Naive thymus-derived CD4-positive, alpha-beta T cell (primary cell): ENCODE measurements around the gene MPRIP. TPM values are rescaled to one million over a fixed set of nuclear protein-coding genes. Genes with fewer than 3 reads are reported as not detected.

Experiments
- ATAC-seq: fragments of 150-1000 bp; cut with Tn5 transposase; 2 replicates; pipeline ENCODE4 v1.10.0; 2021; ENCODE audit warnings: mild to moderate bottlenecking, moderate library complexity
- CTCF ChIA-PET: fragments of 350-600 bp; sonication (Branson Sonifier 250); formaldehyde crosslinking; loops from one replicate; lab custom pipeline; 2021; ENCODE audit warnings: antibody characterized with exemption; lab: Charles Lee
- POLR2A ChIA-PET: fragments of 350-600 bp; sonication (Branson Sonifier 250); formaldehyde crosslinking; loops from one replicate; lab custom pipeline; 2021; ENCODE audit warnings: antibody characterized with exemption, inconsistent platforms; lab: Charles Lee
- DNase-seq, 9 donors: peaks; one replicate each; pipeline versions ENCODE4 v3.0.0 to v3.0.0-alpha.2; 2020 to 2022; ENCODE audit warnings: mixed read lengths in 1 of 9
- H3K27ac ChIP-seq: one replicate; pipeline ENCODE4 v1.7.0; 2013; ENCODE audit warnings: mild to moderate bottlenecking, low read depth, low read length, moderate library complexity
- H3K27me3 ChIP-seq, 2 donors: one replicate each; pipeline ENCODE4 v1.7.0; 2013; ENCODE audit warnings: low read length in 2 of 2, mild to moderate bottlenecking in 2 of 2, moderate library complexity in 2 of 2; ENCODE audit not compliant: control insufficient read depth in 2 of 2, insufficient read depth in 2 of 2
- H3K36me3 ChIP-seq, 3 experiments: 1 replicate in 2 of 3; 2 replicates in 1 of 3; pipeline ENCODE4 v1.7.0; 2013; ENCODE audit warnings: low read length in 3 of 3, mild to moderate bottlenecking in 3 of 3, moderate library complexity in 1 of 3; ENCODE audit not compliant: insufficient read depth in 3 of 3, control insufficient read depth in 2 of 3
- H3K4me1 ChIP-seq, 2 donors: one replicate each; pipeline ENCODE4 v1.7.0; 2013; ENCODE audit warnings: low read length in 2 of 2, mild to moderate bottlenecking in 2 of 2, moderate library complexity in 1 of 2; ENCODE audit not compliant: control insufficient read depth in 2 of 2, insufficient read depth in 2 of 2
- H3K4me3 ChIP-seq: 2 replicates; pipeline ENCODE4 v1.7.0; 2013; ENCODE audit warnings: mild to moderate bottlenecking, low read length
- H3K9me3 ChIP-seq, 3 experiments: 1 replicate in 2 of 3; 2 replicates in 1 of 3; pipeline ENCODE4 v1.7.0; 2013; ENCODE audit warnings: low read length in 3 of 3; ENCODE audit not compliant: control insufficient read depth in 2 of 3
- H3K27ac Mint-ChIP-seq, 9 donors: one replicate each; pipeline ENCODE4 v1.8.0; 2020 to 2022; ENCODE audit warnings: mixed read lengths in 9 of 9, mild to moderate bottlenecking in 8 of 9, moderate library complexity in 5 of 9, inconsistent platforms in 2 of 9
- H3K27me3 Mint-ChIP-seq, 5 donors: one replicate each; pipeline ENCODE4 v1.8.0; 2021 to 2022; ENCODE audit warnings: mixed read lengths in 5 of 5, mild to moderate bottlenecking in 1 of 5
- H3K36me3 Mint-ChIP-seq, 5 donors: one replicate each; pipeline ENCODE4 v1.8.0; 2020 to 2022; ENCODE audit warnings: mixed read lengths in 5 of 5, mild to moderate bottlenecking in 3 of 5, inconsistent platforms in 1 of 5
- H3K4me1 Mint-ChIP-seq, 7 donors: one replicate each; pipeline ENCODE4 v1.8.0; 2020 to 2022; ENCODE audit warnings: mixed read lengths in 7 of 7, mild to moderate bottlenecking in 3 of 7, inconsistent platforms in 1 of 7
- H3K4me3 Mint-ChIP-seq, 10 donors: one replicate each; pipeline ENCODE4 v1.8.0; 2020 to 2022; ENCODE audit warnings: mild to moderate bottlenecking in 10 of 10, mixed read lengths in 10 of 10, moderate library complexity in 6 of 10, inconsistent platforms in 2 of 10
- H3K9me3 Mint-ChIP-seq, 11 donors: one replicate each; pipeline ENCODE4 v1.8.0; 2020 to 2022; ENCODE audit warnings: mixed read lengths in 11 of 11, mild to moderate bottlenecking in 4 of 11, inconsistent platforms in 1 of 11, moderate library complexity in 1 of 11
- intact Hi-C, 2 donors: fragments of 100-400 bp; cut with micrococcal nuclease; formaldehyde crosslinking; loops; one replicate each; pipeline ENCODE4 v1.15.1; 2023
- polyA plus RNA-seq, 2 donors: library from polyadenylated mRNA; unstranded; fragments of 300-500 nt; fragmentation: Illumina TruSeq; gene quantifications; one replicate each; pipeline ENCODE4 v1.2.3, GENCODE V29; 2021
- total RNA-seq, 6 experiments: library from RNA in 5 of 6; stranded (reverse) in 5 of 6; gene quantifications; 1 replicate in 5 of 6; 2 replicates in 1 of 6; pipeline ENCODE4 v1.2.3 and lab custom pipeline; 2021 to 2026

MPRIP gene
- total and polyA plus RNA-seq, 7 experiments from 2014 or later: 18.6 to 259 (median 196) TPM

- ATAC-seq (no peak), DNase-seq (no peak)
- Histone ChIP-seq H3K4me1 (no peaks in the 10 kb centered on the region), H3K27ac (no peak overlapping the region), H3K9me3 (no peaks in the 10 kb centered on the region), H3K4me3 (no peak overlapping the region), H3K27me3 (no peaks in the 10 kb centered on the region), H3K36me3 (no peaks in the 10 kb centered on the region)
- H3K27me3 Mint-ChIP-seq: peaks cover 0 to 7% (median 0%) of the 10 kb centered on the region in 5 donors
- H3K36me3 Mint-ChIP-seq: no peaks in the 10 kb centered on the region
- CTCF ChIA-PET: no interaction called here
- POLR2A ChIA-PET: no interaction called here
- intact Hi-C loops: no loop called here
- no peak overlapping the region for H3K27ac Mint-ChIP-seq
- no peak overlapping the region for H3K4me3 Mint-ChIP-seq
- no peaks in the 10 kb centered on the region for H3K9me3 Mint-ChIP-seq
- H3K4me1 Mint-ChIP-seq: peaks cover 0 to 3% (median 0%) of the 10 kb centered on the region in 7 donors
Measured at GRCh38 chr17:17035490-17035889, 6.8 kb upstream of the MPRIP start.

- POLR2A ChIA-PET: no interaction called here
- no peak for DNase-seq
- Mint-ChIP-seq H3K36me3 (no peaks in the 10 kb centered on the region), H3K9me3 (no peaks in the 10 kb centered on the region), H3K27ac (peak overlapping the region in 1 of 9 donors; percentile 57), H3K4me3 (no peak overlapping the region), H3K27me3 (peaks cover 0 to 7% (median 0%) of the 10 kb centered on the region in 5 donors), H3K4me1 (peaks cover 0 to 3% (median 0%) of the 10 kb centered on the region in 7 donors)
- H3K27ac ChIP-seq: no peak overlapping the region
- intact Hi-C loops: no loop called here
- H3K27me3 ChIP-seq: no peaks in the 10 kb centered on the region
- no peak overlapping the region for H3K4me3 ChIP-seq
- no peak for ATAC-seq
- H3K36me3 ChIP-seq: no peaks in the 10 kb centered on the region
- H3K4me1 ChIP-seq: no peaks in the 10 kb centered on the region
- no peaks in the 10 kb centered on the region for H3K9me3 ChIP-seq
- CTCF ChIA-PET: interaction anchor here (0.6 kb wide), 1 partner anchor 10 kb away, joined by 3 read pairs; no protein-coding TSS in a partner anchor
Measured at GRCh38 chr17:17035920-17036523, 6.2 kb upstream of the MPRIP start.

- intact Hi-C loops: no loop called here
- no peak overlapping the region for H3K27ac ChIP-seq
- DNase-seq: no peak
- H3K36me3 ChIP-seq: no peaks in the 10 kb centered on the region
- Mint-ChIP-seq H3K27ac (no peak overlapping the region), H3K4me1 (peaks cover 3 to 7% (median 5%) of the 10 kb centered on the region in 7 donors), H3K4me3 (no peak overlapping the region), H3K36me3 (no peaks in the 10 kb centered on the region), H3K27me3 (peaks cover 0 to 7% (median 0%) of the 10 kb centered on the region in 5 donors), H3K9me3 (no peaks in the 10 kb centered on the region)
- H3K9me3 ChIP-seq: no peaks in the 10 kb centered on the region
- CTCF ChIA-PET: interaction anchor here (0.6 kb wide), 2 partner anchors 9 to 15 kb away, joined by 3 read pairs; no protein-coding TSS in a partner anchor
- H3K4me3 ChIP-seq: no peak overlapping the region
- POLR2A ChIA-PET: no interaction called here
- ATAC-seq: peak; percentile 88
- peaks cover 1 to 5% of the 10 kb centered on the region in 2 donors for H3K4me1 ChIP-seq
- H3K27me3 ChIP-seq: no peaks in the 10 kb centered on the region
Measured at GRCh38 chr17:17036524-17036998, 5.7 kb upstream of the MPRIP start.

- peaks cover 23% of the 10 kb centered on the region in 2 donors for H3K4me1 ChIP-seq
- ATAC-seq: no peak
- H3K27ac ChIP-seq: no peak overlapping the region
- Mint-ChIP-seq H3K27ac (peak overlapping the region in 2 of 9 donors; percentile 33 to 71), H3K27me3 (peaks cover 0 to 5% (median 0%) of the 10 kb centered on the region in 5 donors), H3K9me3 (no peaks in the 10 kb centered on the region), H3K36me3 (no peaks in the 10 kb centered on the region), H3K4me1 (peaks cover 26 to 29% (median 28%) of the 10 kb centered on the region in 7 donors), H3K4me3 (no peak overlapping the region)
- no peaks in the 10 kb centered on the region for H3K27me3 ChIP-seq
- CTCF ChIA-PET: no interaction called here
- H3K9me3 ChIP-seq: no peaks in the 10 kb centered on the region
- H3K4me3 ChIP-seq: no peak overlapping the region
- POLR2A ChIA-PET: no interaction called here
- no peak for DNase-seq
- H3K36me3 ChIP-seq: no peaks in the 10 kb centered on the region
- intact Hi-C loops: loop anchor here (5.0 to 10.0 kb wide), 3 partner anchors 38 to 437 kb away; partner anchors contain the start of gene MED9 (in 2 of the 2)
Measured at GRCh38 chr17:17039911-17040310, 2.3 kb upstream of the MPRIP start.

GRCh38 chr17:17041018-17041521 is 1.2 kb upstream of the MPRIP start:
- H3K4me1 Mint-ChIP-seq: peaks cover 35 to 40% (median 38%) of the 10 kb centered on the region in 7 donors
- H3K27me3 Mint-ChIP-seq: peaks cover 0 to 4% (median 0%) of the 10 kb centered on the region in 5 donors
- peak overlapping the region in 2 of 9 donors; percentile 50 to 71 for H3K27ac Mint-ChIP-seq
- ATAC-seq (no peak), DNase-seq (no peak)
- peaks cover 0 to 1% (median 0%) of the 10 kb centered on the region in 5 donors for H3K36me3 Mint-ChIP-seq
- Histone ChIP-seq H3K27ac (no peak overlapping the region), H3K4me3 (no peak overlapping the region), H3K9me3 (no peaks in the 10 kb centered on the region), H3K27me3 (no peaks in the 10 kb centered on the region), H3K36me3 (no peaks in the 10 kb centered on the region), H3K4me1 (peaks cover 32 to 34% of the 10 kb centered on the region in 2 donors)
- POLR2A ChIA-PET: interaction anchor here (0.5 to 0.6 kb wide), 2 partner anchors 13 to 108 kb away, joined by 4 read pairs; no protein-coding TSS in a partner anchor
- no peaks in the 10 kb centered on the region for H3K9me3 Mint-ChIP-seq
- peak overlapping the region; percentile 58 to 94 (median 73) for H3K4me3 Mint-ChIP-seq
- intact Hi-C loops: loop anchor here (5.0 to 10.0 kb wide), 3 partner anchors 39 to 436 kb away; partner anchors contain the start of gene MED9 (in 2 of the 2)
- CTCF ChIA-PET: interaction anchor here (1.3 kb wide), 1 partner anchor 235 kb away, joined by 3 read pairs; no protein-coding TSS in a partner anchor

GRCh38 chr17:17041571-17042383 is 480 bp upstream of the MPRIP start:
- H3K27me3 Mint-ChIP-seq: peaks cover 0 to 4% (median 0%) of the 10 kb centered on the region in 5 donors
- Histone ChIP-seq H3K27ac (peak overlapping the region; percentile 61), H3K9me3 (no peaks in the 10 kb centered on the region), H3K4me1 (peaks cover 35% of the 10 kb centered on the region in 2 donors), H3K27me3 (no peaks in the 10 kb centered on the region), H3K4me3 (peak overlapping the region; percentile 73), H3K36me3 (no peaks in the 10 kb centered on the region)
- DNase-seq: peak; percentile 88 to 96 (median 95)
- no peaks in the 10 kb centered on the region for H3K9me3 Mint-ChIP-seq
- H3K36me3 Mint-ChIP-seq: peaks cover 0 to 3% (median 0%) of the 10 kb centered on the region in 5 donors
- H3K27ac Mint-ChIP-seq: peak overlapping the region in 2 of 9 donors; percentile 50 to 71
- POLR2A ChIA-PET: interaction anchor here (0.6 kb wide), 1 partner anchor 108 kb away, joined by 4 read pairs; no protein-coding TSS in a partner anchor
- peak; percentile 99 for ATAC-seq
- CTCF ChIA-PET: interaction anchor here (1.3 kb wide), 1 partner anchor 234 kb away, joined by 3 read pairs; no protein-coding TSS in a partner anchor
- intact Hi-C loops: loop anchor here (1.0 to 10.0 kb wide), 10 partner anchors 39 to 506 kb away; partner anchors contain the start of genes COPS3 (in 2 of the 2), MED9 (in 2 of the 2), FLCN (in 1 of the 2) and PLD6 (in 1 of the 2)
- peak overlapping the region; percentile 66 to 94 (median 76) for H3K4me3 Mint-ChIP-seq
- H3K4me1 Mint-ChIP-seq: peaks cover 37 to 47% (median 43%) of the 10 kb centered on the region in 7 donors
